ENCODE data around the gene CEP89.
"Not testable (repeated sequence)": the region's sequence is repeated elsewhere in the genome, so short reads cannot be mapped to it uniquely, and the experiment has no call there.

The CEP89 gene

DNA sequence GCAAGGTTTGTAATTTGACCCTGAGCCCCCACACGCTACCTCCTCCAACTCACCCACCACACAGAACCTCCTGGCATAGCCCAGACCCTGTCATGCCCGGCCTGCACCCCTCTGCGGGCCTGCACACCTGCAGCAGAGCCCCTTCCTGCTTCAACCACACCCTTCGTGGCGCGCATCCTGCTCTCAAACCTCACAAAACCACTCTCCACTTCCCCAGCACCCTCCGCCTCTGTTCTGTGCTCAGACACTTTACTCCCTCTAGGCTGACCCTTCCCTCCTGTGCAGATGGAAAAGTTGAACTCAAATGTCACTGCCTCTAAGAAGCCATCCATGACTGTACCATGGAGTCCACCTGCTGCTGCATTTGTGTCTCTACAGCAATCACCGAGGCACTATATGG is 28.8 kb upstream of the CEP89 start:
- no peaks in the 10 kb centered on the region for H3K9me2 ChIP-seq (replicated peaks; ENCODE audit: low read depth, low read length)
- no peaks in the 10 kb centered on the region for H3K9me3 ChIP-seq (ENCODE audit: insufficient read depth, low read depth, low read length)
- H3K79me2 ChIP-seq (ENCODE audit: insufficient read depth, low read length), result no peaks in the 10 kb centered on the region
- no peak overlapping the region for H3K4me2 ChIP-seq (ENCODE audit: low read depth, low read length, poor library complexity, severe bottlenecking)
- no peaks in the 10 kb centered on the region for H3F3A ChIP-seq (ENCODE audit: low read depth)
- no peak overlapping the region for H3K4me3 ChIP-seq (ENCODE audit: low read length, poor library complexity, severe bottlenecking)
- H4K20me1 ChIP-seq (ENCODE audit: insufficient read depth, low read length, poor library complexity, severe bottlenecking), result no peaks in the 10 kb centered on the region
- TF ChIP-seq EZH2phosphoT487 (IDR thresholded peaks at IDR 0.05; ENCODE audit: borderline replicate concordance), result no peak
- TF ChIP-seq, protein P1, sequence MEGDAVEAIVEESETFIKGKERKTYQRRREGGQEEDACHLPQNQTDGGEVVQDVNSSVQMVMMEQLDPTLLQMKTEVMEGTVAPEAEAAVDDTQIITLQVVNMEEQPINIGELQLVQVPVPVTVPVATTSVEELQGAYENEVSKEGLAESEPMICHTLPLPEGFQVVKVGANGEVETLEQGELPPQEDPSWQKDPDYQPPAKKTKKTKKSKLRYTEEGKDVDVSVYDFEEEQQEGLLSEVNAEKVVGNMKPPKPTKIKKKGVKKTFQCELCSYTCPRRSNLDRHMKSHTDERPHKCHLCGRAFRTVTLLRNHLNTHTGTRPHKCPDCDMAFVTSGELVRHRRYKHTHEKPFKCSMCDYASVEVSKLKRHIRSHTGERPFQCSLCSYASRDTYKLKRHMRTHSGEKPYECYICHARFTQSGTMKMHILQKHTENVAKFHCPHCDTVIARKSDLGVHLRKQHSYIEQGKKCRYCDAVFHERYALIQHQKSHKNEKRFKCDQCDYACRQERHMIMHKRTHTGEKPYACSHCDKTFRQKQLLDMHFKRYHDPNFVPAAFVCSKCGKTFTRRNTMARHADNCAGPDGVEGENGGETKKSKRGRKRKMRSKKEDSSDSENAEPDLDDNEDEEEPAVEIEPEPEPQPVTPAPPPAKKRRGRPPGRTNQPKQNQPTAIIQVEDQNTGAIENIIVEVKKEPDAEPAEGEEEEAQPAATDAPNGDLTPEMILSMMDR (conservative IDR thresholded peaks at IDR 0.05; ENCODE audit: low read length), result no peak
- H3K9ac ChIP-seq (ENCODE audit: low read depth, low read length, poor library complexity, severe bottlenecking), result no peak overlapping the region
- H3K4me1 ChIP-seq (ENCODE audit: insufficient read depth, low read length, poor library complexity, severe bottlenecking), result peaks cover 4% of the 10 kb centered on the region
- H3K27me3 ChIP-seq (ENCODE audit: insufficient read depth, low read length, poor library complexity, severe bottlenecking), result no peaks in the 10 kb centered on the region
- no peaks in the 10 kb centered on the region for H3K36me3 ChIP-seq (ENCODE audit: insufficient read depth, low read length)
- H2AFZ ChIP-seq (ENCODE audit: low read length), result no peak overlapping the region

DNA sequence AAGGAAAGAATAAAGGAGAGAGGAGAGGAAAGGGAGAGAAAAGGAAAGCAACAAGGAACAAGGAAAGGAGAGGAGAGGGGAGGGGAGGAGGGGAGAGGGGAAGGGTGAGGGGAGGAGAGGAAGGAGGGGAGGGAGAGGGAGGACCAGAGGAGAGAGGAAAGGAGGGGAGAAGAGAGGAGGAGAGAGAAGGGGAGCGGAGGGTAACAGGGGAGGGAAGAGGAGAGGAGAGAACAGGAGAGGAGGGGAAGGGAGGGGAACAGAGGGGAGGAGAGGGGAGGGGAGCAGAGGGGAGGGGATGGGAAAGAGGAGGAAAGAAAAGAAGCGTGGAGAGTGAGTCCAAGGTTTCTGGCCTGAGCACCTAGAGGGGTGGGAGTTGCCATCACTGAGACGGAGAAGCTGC is 27.0 kb upstream of the CEP89 start:
- no peaks in the 10 kb centered on the region for H3K36me3 ChIP-seq (ENCODE audit: insufficient read depth, low read length)
- no peaks in the 10 kb centered on the region for H3F3A ChIP-seq (ENCODE audit: low read depth)
- H3K79me2 ChIP-seq (ENCODE audit: insufficient read depth, low read length), result no peaks in the 10 kb centered on the region
- no peaks in the 10 kb centered on the region for H4K20me1 ChIP-seq (ENCODE audit: insufficient read depth, low read length, poor library complexity, severe bottlenecking)
- H3K4me1 ChIP-seq (ENCODE audit: insufficient read depth, low read length, poor library complexity, severe bottlenecking), result peaks cover 4% of the 10 kb centered on the region
- H3K9ac ChIP-seq (ENCODE audit: low read depth, low read length, poor library complexity, severe bottlenecking), result no peak overlapping the region
- no peaks in the 10 kb centered on the region for H3K27me3 ChIP-seq (ENCODE audit: insufficient read depth, low read length, poor library complexity, severe bottlenecking)
- no peak overlapping the region for H3K4me3 ChIP-seq (ENCODE audit: low read length, poor library complexity, severe bottlenecking)
- TF ChIP-seq, protein P1 (conservative IDR thresholded peaks at IDR 0.05; ENCODE audit: low read length), result no peak
- no peak for TF ChIP-seq EZH2phosphoT487 (IDR thresholded peaks at IDR 0.05; ENCODE audit: borderline replicate concordance)
- no peak overlapping the region for H2AFZ ChIP-seq (ENCODE audit: low read length)
- H3K4me2 ChIP-seq (ENCODE audit: low read depth, low read length, poor library complexity, severe bottlenecking), result no peak overlapping the region
- no peaks in the 10 kb centered on the region for H3K9me3 ChIP-seq (ENCODE audit: insufficient read depth, low read depth, low read length)
- no peaks in the 10 kb centered on the region for H3K9me2 ChIP-seq (replicated peaks; ENCODE audit: low read depth, low read length)

DNA sequence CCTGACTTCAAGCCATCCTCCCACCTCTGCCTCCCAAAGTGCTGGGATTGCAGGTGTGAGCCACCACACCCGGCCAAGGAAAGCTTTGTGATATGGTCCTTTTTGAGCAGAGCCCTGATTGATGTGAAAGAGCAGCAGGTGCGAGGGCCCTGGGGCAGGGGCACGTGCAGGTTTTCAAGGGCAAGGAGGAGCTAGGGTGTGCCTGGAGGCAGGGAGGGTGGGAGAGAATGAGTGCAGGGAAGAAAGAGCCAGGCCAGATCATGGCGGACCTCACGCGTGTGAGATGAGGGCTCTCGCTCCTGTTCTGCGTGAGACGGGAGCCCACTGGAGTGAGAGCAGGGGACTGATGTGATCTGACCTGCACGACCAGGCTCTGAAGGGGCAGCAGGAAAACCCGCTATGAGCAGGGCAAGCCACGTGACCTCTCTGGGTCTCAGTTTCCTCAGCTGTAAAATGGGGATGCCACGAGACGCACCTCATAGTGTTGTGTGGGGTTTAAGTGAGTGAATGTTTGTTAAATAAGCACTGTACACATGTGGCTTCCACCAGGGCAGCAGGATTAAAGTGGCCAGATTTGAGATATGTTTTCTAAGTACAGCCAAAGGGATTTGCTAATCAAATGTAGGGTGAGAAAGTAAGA is 26.1 kb upstream of the CEP89 start:
- H3K4me2 ChIP-seq (ENCODE audit: low read depth, low read length, poor library complexity, severe bottlenecking), result no peak overlapping the region
- no peaks in the 10 kb centered on the region for H3K27me3 ChIP-seq (ENCODE audit: insufficient read depth, low read length, poor library complexity, severe bottlenecking)
- H3K36me3 ChIP-seq (ENCODE audit: insufficient read depth, low read length), result no peaks in the 10 kb centered on the region
- H3K79me2 ChIP-seq (ENCODE audit: insufficient read depth, low read length), result no peaks in the 10 kb centered on the region
- no peak overlapping the region for H2AFZ ChIP-seq (ENCODE audit: low read length)
- peaks cover 4% of the 10 kb centered on the region for H3K4me1 ChIP-seq (ENCODE audit: insufficient read depth, low read length, poor library complexity, severe bottlenecking)
- H3F3A ChIP-seq (ENCODE audit: low read depth), result no peaks in the 10 kb centered on the region
- H4K20me1 ChIP-seq (ENCODE audit: insufficient read depth, low read length, poor library complexity, severe bottlenecking), result no peaks in the 10 kb centered on the region
- H3K9me3 ChIP-seq (ENCODE audit: insufficient read depth, low read depth, low read length), result no peaks in the 10 kb centered on the region
- no peak overlapping the region for H3K9ac ChIP-seq (ENCODE audit: low read depth, low read length, poor library complexity, severe bottlenecking)
- H3K4me3 ChIP-seq (ENCODE audit: low read length, poor library complexity, severe bottlenecking), result no peak overlapping the region
- no peaks in the 10 kb centered on the region for H3K9me2 ChIP-seq (replicated peaks; ENCODE audit: low read depth, low read length)
- TF ChIP-seq, protein P1 (conservative IDR thresholded peaks at IDR 0.05; ENCODE audit: low read length), result no peak
- TF ChIP-seq EZH2phosphoT487 (IDR thresholded peaks at IDR 0.05; ENCODE audit: borderline replicate concordance), result no peak

DNA sequence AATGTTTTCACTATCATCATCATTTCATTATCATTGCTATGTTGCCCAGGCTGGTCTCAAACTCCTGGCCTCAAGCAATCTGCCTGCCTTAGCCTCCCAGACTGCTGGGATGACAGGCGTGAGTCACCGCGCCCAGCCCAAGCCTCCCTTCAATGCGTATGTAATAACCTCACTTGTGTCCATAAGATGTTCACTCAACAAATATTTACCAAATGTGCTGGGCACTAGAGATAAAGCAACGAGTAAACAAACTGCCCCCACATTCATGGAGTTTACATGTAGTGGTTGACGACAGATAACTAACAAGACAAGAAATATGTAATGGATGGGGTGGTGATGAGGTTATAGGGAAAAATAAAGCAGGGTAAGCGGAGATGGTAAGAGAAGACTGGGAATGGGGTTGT is 25.3 kb upstream of the CEP89 start:
- not testable (repeated sequence) for H3F3A ChIP-seq (ENCODE audit: low read depth); H3K27me3 ChIP-seq (ENCODE audit: insufficient read depth, low read length, poor library complexity, severe bottlenecking); H4K20me1 ChIP-seq (ENCODE audit: insufficient read depth, low read length, poor library complexity, severe bottlenecking); H2AFZ ChIP-seq (ENCODE audit: low read length); H3K9me3 ChIP-seq (ENCODE audit: insufficient read depth, low read depth, low read length); H3K9me2 ChIP-seq (replicated peaks; ENCODE audit: low read depth, low read length); H3K79me2 ChIP-seq (ENCODE audit: insufficient read depth, low read length); H3K4me2 ChIP-seq (ENCODE audit: low read depth, low read length, poor library complexity, severe bottlenecking); H3K4me1 ChIP-seq (ENCODE audit: insufficient read depth, low read length, poor library complexity, severe bottlenecking); H3K4me3 ChIP-seq (ENCODE audit: low read length, poor library complexity, severe bottlenecking); H3K9ac ChIP-seq (ENCODE audit: low read depth, low read length, poor library complexity, severe bottlenecking); H3K36me3 ChIP-seq (ENCODE audit: insufficient read depth, low read length)

DNA sequence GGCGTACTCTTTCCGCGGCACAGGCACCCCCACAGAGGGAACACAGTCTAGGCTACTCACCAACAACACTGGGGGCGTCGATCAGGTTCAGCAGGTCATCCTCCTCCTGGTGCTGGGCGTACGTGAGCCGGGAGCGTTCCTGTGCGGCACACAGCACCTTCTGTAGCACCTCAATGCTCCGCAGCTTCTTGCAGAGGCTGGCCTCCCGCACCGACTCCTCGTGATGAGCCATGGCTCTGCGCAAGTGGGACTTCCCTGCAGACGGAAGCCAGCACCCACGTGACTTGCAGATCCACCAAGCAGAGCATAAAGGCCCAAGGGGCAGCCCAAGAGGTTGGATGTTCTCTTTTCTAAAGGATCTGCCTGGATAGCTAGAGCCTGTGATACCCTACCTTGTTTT is 24.2 kb upstream of the CEP89 start:
- not testable (repeated sequence) for H3F3A ChIP-seq (ENCODE audit: low read depth); H3K4me3 ChIP-seq (ENCODE audit: low read length, poor library complexity, severe bottlenecking)

More for the DNA sequence above, 24.2 kb upstream of the CEP89 start:
- not testable (repeated sequence) for H3K9me2 ChIP-seq (replicated peaks; ENCODE audit: low read depth, low read length); H3K79me2 ChIP-seq (ENCODE audit: insufficient read depth, low read length); H4K20me1 ChIP-seq (ENCODE audit: insufficient read depth, low read length, poor library complexity, severe bottlenecking); H3K36me3 ChIP-seq (ENCODE audit: insufficient read depth, low read length); H2AFZ ChIP-seq (ENCODE audit: low read length); H3K4me2 ChIP-seq (ENCODE audit: low read depth, low read length, poor library complexity, severe bottlenecking); H3K9me3 ChIP-seq (ENCODE audit: insufficient read depth, low read depth, low read length); H3K9ac ChIP-seq (ENCODE audit: low read depth, low read length, poor library complexity, severe bottlenecking); H3K27me3 ChIP-seq (ENCODE audit: insufficient read depth, low read length, poor library complexity, severe bottlenecking); H3K4me1 ChIP-seq (ENCODE audit: insufficient read depth, low read length, poor library complexity, severe bottlenecking)
